Transverse colon (tissue), 4 donors: ENCODE results near the gene LTB. TPM values are rescaled to one million over a fixed set of nuclear protein-coding genes. Genes with fewer than 3 reads are reported as not detected.

Source experiments
- DNase-seq: peaks from one replicate; pipeline ENCODE4 v3.0.0-alpha.2; 2019
- H3K27ac ChIP-seq, 4 donors: fragments of 200-600 bp; sonication (generic); 2 replicates each; pipeline ENCODE4 v1.5.1; 2016 to 2018; ENCODE audit warnings: inconsistent platforms in 4 of 4
- H3K27me3 ChIP-seq: fragments of 200-600 bp; sonication (generic); 2 replicates; pipeline ENCODE4 v1.5.1; 2017; ENCODE audit warnings: inconsistent platforms
- H3K36me3 ChIP-seq, 4 donors: fragments of 200-600 bp; sonication (generic); 2 replicates each; pipeline ENCODE4 v1.5.1; 2017 to 2019; ENCODE audit warnings: inconsistent platforms in 4 of 4
- H3K4me1 ChIP-seq, 4 donors: fragments of 200-600 bp; sonication (generic); 2 replicates each; pipeline ENCODE4 v1.5.1; 2017 to 2020; ENCODE audit warnings: inconsistent platforms in 4 of 4
- H3K4me3 ChIP-seq, 4 donors: fragments of 200-600 bp; sonication (generic); 1 replicate in 1 of 4; 2 replicates in 3 of 4; pipeline versions ENCODE4 v1.5.1 to v1.6.1; 2017 to 2019; ENCODE audit warnings: inconsistent platforms in 4 of 4
- H3K9me3 ChIP-seq, 2 donors: fragments of 200-600 bp; sonication (generic); 2 replicates each; pipeline ENCODE4 v1.5.1; 2017 to 2019; ENCODE audit warnings: inconsistent platforms in 2 of 2
- CTCF ChIP-seq, 5 experiments: fragments of 200-600 bp in 3 of 5; fragments of 450-650 bp in 2 of 5; sonication (generic) in 3 of 5; IDR thresholded peaks; 1 replicate in 2 of 5; 2 replicates in 3 of 5; pipeline ENCODE4 v1.5.1; 2016 to 2017; ENCODE audit warnings: antibody characterized with exemption in 5 of 5, inconsistent platforms in 3 of 5, mild to moderate bottlenecking in 2 of 5, moderate library complexity in 1 of 5
- EP300 ChIP-seq: sonication (generic); formaldehyde crosslinking; IDR thresholded peaks from one replicate; pipeline ENCODE4 v1.6.1; 2017; ENCODE audit warnings: antibody characterized with exemption, low read depth
- POLR2A ChIP-seq: fragments of 450-650 bp; IDR thresholded peaks from one replicate; pipeline ENCODE4 v1.6.1; 2016; ENCODE audit warnings: antibody characterized with exemption, mild to moderate bottlenecking, moderate library complexity
- POLR2AphosphoS5 ChIP-seq, 3 donors: sonication (generic); formaldehyde crosslinking; IDR thresholded peaks; one replicate each; pipeline ENCODE4 v1.6.1; 2016; ENCODE audit warnings: antibody characterized with exemption in 3 of 3
- WGBS, 2 donors: methylation state at CpG; one replicate each; pipeline ENCODE4 v1.1.5; 2018; ENCODE audit warnings: low coverage in 1 of 2; 5-methylcytosine and 5-hydroxymethylcytosine counted together
- in situ Hi-C, 4 donors: fragments of 200-750 bp; cut with MboI; loops; one replicate each; pipeline versions ENCODE4 v1.15.0 to v1.15.1; 2017; ENCODE audit warnings: low sequenced_read_pairs in 3 of 4, low pct_ligation_motif_present in 1 of 4, low pct_unique_long_range_greater_than_20kb in 1 of 4
- intact Hi-C: fragments of 100-400 bp; cut with DNase I; formaldehyde crosslinking; loops from one replicate; pipeline ENCODE4 v1.15.1; 2023; ENCODE audit warnings: low total_unique reads
- total RNA-seq, 4 donors: library from RNA; depleted of rRNA; stranded (reverse); fragments of >200 nt; gene quantifications; one replicate each; pipeline ENCODE4 v1.1.0, GENCODE V29; 2016

LTB gene
- total RNA-seq, 4 donors from 2014 or later, result 7.6 to 34.8 TPM; not detected in 2

GRCh38 chr6:31620586-31621319 lies 38.5 kb upstream of the LTB start, which contains the start of gene PRRC2A:
TSS of gene PRRC2A (plus strand) at chr6:31620715. CDS start at chr6:31622790, 2,075 bp downstream.
- intact Hi-C loops, result no loop called here
- Histone ChIP-seq H3K36me3 (peaks cover 0 to 23% (median 13%) of the 10 kb centered on the region in 4 donors), H3K4me1 (peaks cover 0 to 22% (median 20%) of the 10 kb centered on the region in 4 donors), H3K27me3 (no peaks in the 10 kb centered on the region), H3K4me3 (peak within 1 kb of the TSS; percentile 64 to 99 (median 76)), H3K27ac (peak within 1 kb of the TSS; percentile 94 to 99 (median 97)), H3K9me3 (no peaks in the 10 kb centered on the region)
- WGBS, 2 donors, result 0% methylated on average over 4 to 29 of the region's 67 CpGs
- peak; percentile 96 for DNase-seq
- TF ChIP-seq POLR2AphosphoS5 (IDR thresholded peaks at IDR 0.05) (peak in 1 of 3 donors; percentile 39), EP300 (no peak), POLR2A (no peak), CTCF (IDR thresholded peaks at IDR 0.05) (no peak)
- in situ Hi-C loops, result no loop called here

GRCh38 chr6:31619805-31620585 lies 37.8 kb upstream of the LTB start:
- Histone ChIP-seq H3K27ac (peak overlapping the region; percentile 94 to 99 (median 97)), H3K4me1 (peaks cover 0 to 27% (median 20%) of the 10 kb centered on the region in 4 donors), H3K9me3 (no peaks in the 10 kb centered on the region), H3K4me3 (peak overlapping the region; percentile 46 to 99 (median 76)), H3K36me3 (peaks cover 0 to 16% (median 8%) of the 10 kb centered on the region in 4 donors), H3K27me3 (no peaks in the 10 kb centered on the region)
- WGBS, 2 donors, result 0 to 1% methylated on average over 22 to 50 of the region's 50 CpGs
- DNase-seq, result peak; percentile 98
- in situ Hi-C loops (no loop called here), intact Hi-C loops (no loop called here)
- TF ChIP-seq EP300 (no peak), POLR2AphosphoS5 (IDR thresholded peaks at IDR 0.05) (peak; percentile 84 to 89 (median 86)), CTCF (IDR thresholded peaks at IDR 0.05) (peak in 1 of 5 experiments; percentile 27), POLR2A (peak; percentile 96)

- no peak for TF ChIP-seq EP300
- TF ChIP-seq CTCF (IDR thresholded peaks at IDR 0.05), result no peak
- TF ChIP-seq POLR2AphosphoS5 (IDR thresholded peaks at IDR 0.05), result no peak
- TF ChIP-seq POLR2A, result no peak
- H3K36me3 ChIP-seq, result no peaks in the 10 kb centered on the region
- no peaks in the 10 kb centered on the region for H3K27me3 ChIP-seq
- intact Hi-C loops, result no loop called here
- in situ Hi-C loops, result no loop called here
- H3K4me3 ChIP-seq, result no peak overlapping the region
- H3K27ac ChIP-seq, result no peak overlapping the region
- no peak for DNase-seq
- H3K9me3 ChIP-seq, result no peaks in the 10 kb centered on the region
- WGBS, 2 donors, result 67 to 85% methylated on average over 1 to 2 of the region's 2 CpGs
- H3K4me1 ChIP-seq, result peaks cover 0 to 32% (median 15%) of the 10 kb centered on the region in 4 donors
These were observed 34.8 kb upstream of the LTB start for GRCh38 chr6:31617010-31617409.

- no peaks in the 10 kb centered on the region for H3K27me3 ChIP-seq
- peak overlapping the region in 2 of 4 donors; percentile 1 to 29 for H3K4me3 ChIP-seq
- in situ Hi-C loops, result no loop called here
- H3K4me1 ChIP-seq, result peaks cover 0 to 24% (median 7%) of the 10 kb centered on the region in 4 donors
- H3K27ac ChIP-seq, result peak overlapping the region; percentile 41 to 57 (median 55)
- intact Hi-C loops, result no loop called here
- no peaks in the 10 kb centered on the region for H3K36me3 ChIP-seq
- TF ChIP-seq POLR2A, result no peak
- TF ChIP-seq POLR2AphosphoS5 (IDR thresholded peaks at IDR 0.05), result no peak
- no peak for TF ChIP-seq EP300
- no peak for TF ChIP-seq CTCF (IDR thresholded peaks at IDR 0.05)
- no peak for DNase-seq
- no peaks in the 10 kb centered on the region for H3K9me3 ChIP-seq
- 62 to 64% methylated on average over 5 to 7 of the region's 7 CpGs for WGBS, 2 donors
These were observed 33.5 kb upstream of the LTB start for GRCh38 chr6:31615748-31616147.
